SJSA1 (cell line): ENCODE measurements around the gene KREMEN1. TPM values are rescaled to one million over a fixed set of nuclear protein-coding genes. Genes with fewer than 3 reads are reported as not detected.

Source experiments
- DNase-seq, 2 experiments: peaks; one replicate each; pipeline ENCODE4 v3.0.0-alpha.2; 2015 to 2020; ENCODE audit warnings: low spot score in 2 of 2, low read depth in 1 of 2
- H3K27ac ChIP-seq: fragments of 250-450 bp; sonication (Bioruptor Pico); 2 replicates; pipeline ENCODE4 v1.5.1; 2020; ENCODE audit warnings: mild to moderate bottlenecking, moderate library complexity
- H3K27me3 ChIP-seq: fragments of 250-450 bp; sonication (Bioruptor Pico); replicated peaks from 2 replicates; pipeline ENCODE4 v1.5.1; 2020; ENCODE audit warnings: mild to moderate bottlenecking, moderate library complexity
- H3K36me3 ChIP-seq: fragments of 250-450 bp; sonication (Bioruptor Pico); 2 replicates; pipeline ENCODE4 v1.5.1; 2020; ENCODE audit warnings: mild to moderate bottlenecking
- H3K4me1 ChIP-seq: fragments of 250-450 bp; sonication (Bioruptor Pico); replicated peaks from 2 replicates; pipeline ENCODE4 v1.6.1; 2021; ENCODE audit warnings: mild to moderate bottlenecking
- H3K4me3 ChIP-seq: fragments of 250-450 bp; sonication (Bioruptor Pico); 2 replicates; pipeline ENCODE4 v1.5.1; 2020; ENCODE audit warnings: mild to moderate bottlenecking
- H3K9me3 ChIP-seq: fragments of 250-450 bp; sonication (Bioruptor Pico); replicated peaks from 2 replicates; pipeline ENCODE4 v1.5.1; 2020; ENCODE audit warnings: mild to moderate bottlenecking
- total RNA-seq: library from RNA; depleted of rRNA; stranded (reverse); fragments of >200 nt; shearing (Covaris generic); gene quantifications from 2 replicates; pipeline ENCODE4 v1.2.3, GENCODE V29; 2014

Gene KREMEN1
- total RNA-seq, 1 experiment from 2014 or later: 10.1 TPM

DNA sequence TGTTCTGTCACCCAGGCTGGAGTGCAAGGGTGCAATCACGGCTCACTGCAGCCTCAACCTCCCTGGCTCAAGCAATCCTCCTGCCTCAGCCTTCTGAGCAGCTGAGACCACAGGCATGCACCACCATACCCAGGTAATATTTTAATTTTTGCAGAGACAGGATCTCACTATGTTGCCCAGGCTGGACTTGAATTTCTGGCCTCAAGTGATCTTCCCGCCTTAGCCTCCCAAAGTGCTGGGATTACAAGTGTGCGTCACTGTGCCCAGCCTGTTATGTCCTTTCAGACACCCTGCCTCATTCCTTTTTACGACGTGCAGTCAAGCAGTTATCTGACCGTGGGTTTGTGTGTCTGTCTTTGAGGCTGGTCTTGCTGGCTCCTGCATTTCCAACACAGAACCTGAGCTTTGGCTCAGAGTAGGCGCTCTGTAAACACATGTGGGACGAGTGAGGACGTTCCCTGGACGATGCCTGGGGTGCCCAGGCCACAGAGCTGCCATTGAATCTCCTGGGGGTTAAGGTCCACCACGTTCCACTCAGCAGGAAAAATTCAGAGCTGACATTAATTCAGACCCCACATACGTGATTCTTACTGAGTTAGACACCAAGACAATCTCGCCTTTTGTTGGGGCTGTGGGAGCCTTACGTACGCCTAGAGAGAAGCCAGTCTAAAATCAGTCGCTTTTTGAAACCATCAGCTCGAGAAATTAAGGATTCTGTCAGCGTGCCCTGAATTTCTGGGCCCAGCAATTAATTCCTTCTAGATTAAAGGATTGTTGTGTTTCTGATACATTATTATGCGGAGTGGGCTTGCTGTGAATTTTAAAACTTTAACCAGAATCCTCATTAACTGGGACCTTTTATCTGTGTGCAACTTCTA is 111.4 kb downstream of the KREMEN1 start:
- DNase-seq: no peak
- Histone ChIP-seq H3K9me3 (no peaks in the 10 kb centered on the region), H3K4me1 (peaks cover 14% of the 10 kb centered on the region), H3K4me3 (no peak overlapping the region), H3K27ac (no peak overlapping the region), H3K36me3 (peaks cover 2% of the 10 kb centered on the region; the same call in 1 of the 2 replicates), H3K27me3 (no peaks in the 10 kb centered on the region)

DNA sequence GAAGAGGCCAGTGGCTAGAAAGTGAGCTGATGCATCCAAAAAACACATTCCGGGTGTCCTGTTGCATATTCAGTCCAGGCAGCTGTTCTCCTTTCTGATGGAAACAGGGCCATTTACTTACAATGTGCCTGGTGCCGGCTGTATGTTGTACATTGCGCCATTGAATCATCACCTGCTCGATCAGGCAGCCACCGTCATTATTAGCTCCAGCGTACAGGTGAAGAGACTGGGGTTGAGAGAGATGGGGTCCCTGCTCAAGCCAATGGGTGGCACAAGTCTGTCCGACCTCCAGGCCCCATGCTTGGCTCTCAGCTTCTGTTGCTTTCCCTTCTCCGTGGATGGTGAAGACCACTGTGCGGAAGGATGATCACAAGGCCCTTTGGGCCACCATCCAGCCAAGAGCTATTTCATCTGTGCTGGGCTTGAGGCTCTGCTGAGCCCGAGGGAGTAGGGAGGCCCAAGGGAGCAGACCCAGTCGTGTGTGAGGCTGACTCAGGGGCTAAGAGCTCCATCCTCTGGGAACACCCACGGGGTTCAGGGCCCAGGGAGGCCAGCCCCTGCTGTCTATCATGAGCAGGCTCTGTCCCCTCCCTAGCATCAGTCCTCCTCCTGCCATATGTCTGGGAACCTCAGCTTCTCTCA is 112.1 kb downstream of the KREMEN1 start:
- no peak for DNase-seq
- Histone ChIP-seq H3K4me1 (peaks cover 14% of the 10 kb centered on the region), H3K9me3 (no peaks in the 10 kb centered on the region), H3K36me3 (peaks cover 2% of the 10 kb centered on the region; the same call in 1 of the 2 replicates), H3K4me3 (no peak overlapping the region), H3K27me3 (no peaks in the 10 kb centered on the region), H3K27ac (no peak overlapping the region)

DNA sequence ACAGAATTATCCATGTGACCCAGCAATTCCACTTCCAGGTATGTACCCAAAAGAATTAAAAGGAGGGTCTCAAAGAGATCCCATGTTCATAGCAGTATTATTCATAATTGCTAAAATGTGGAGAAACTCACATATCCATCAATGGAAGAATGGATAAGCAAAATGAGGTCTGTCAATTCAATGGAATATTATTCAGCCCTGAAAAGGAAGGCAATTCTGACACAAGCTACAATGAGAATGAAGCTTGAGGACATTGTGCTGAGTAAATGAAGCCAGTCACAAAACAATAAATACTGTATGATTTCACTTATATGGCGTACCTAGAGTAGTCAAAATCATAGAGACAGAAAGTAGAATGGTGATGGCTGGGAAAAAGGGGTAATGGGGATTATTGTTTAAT is 113.5 kb downstream of the KREMEN1 start:
- no peaks in the 10 kb centered on the region for H3K27me3 ChIP-seq
- no peak for DNase-seq
- H3K27ac ChIP-seq: no peak overlapping the region
- H3K4me3 ChIP-seq: no peak overlapping the region
- H3K36me3 ChIP-seq: no peaks in the 10 kb centered on the region
- peaks cover 14% of the 10 kb centered on the region for H3K4me1 ChIP-seq
- H3K9me3 ChIP-seq: no peaks in the 10 kb centered on the region

DNA sequence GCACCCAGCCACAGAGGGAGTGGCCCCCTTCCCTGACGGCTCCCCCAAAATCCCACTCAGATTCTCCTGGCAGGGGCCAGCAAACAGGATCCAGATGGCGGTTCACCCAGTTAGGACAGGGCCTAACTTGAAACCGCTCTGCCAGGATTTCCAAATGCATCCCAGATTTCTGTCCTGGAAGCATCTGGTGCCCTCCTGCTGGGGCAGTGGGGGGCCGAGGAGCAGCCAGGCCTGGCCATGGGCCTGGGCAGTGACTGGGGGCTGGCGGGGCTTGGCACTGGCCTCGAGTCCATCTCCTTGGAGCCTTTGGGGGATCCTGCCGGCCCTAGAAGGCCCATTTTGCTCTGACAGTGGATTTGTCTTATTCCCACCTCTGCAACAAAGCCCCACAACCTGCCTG is 115.0 kb downstream of the KREMEN1 start:
- H3K4me1 ChIP-seq: peaks cover 7% of the 10 kb centered on the region; the same call in 1 of the 2 replicates
- H3K27me3 ChIP-seq: no peaks in the 10 kb centered on the region
- no peaks in the 10 kb centered on the region for H3K36me3 ChIP-seq
- H3K4me3 ChIP-seq: no peak overlapping the region
- DNase-seq: no peak
- no peak overlapping the region for H3K27ac ChIP-seq
- H3K9me3 ChIP-seq: no peaks in the 10 kb centered on the region

DNA sequence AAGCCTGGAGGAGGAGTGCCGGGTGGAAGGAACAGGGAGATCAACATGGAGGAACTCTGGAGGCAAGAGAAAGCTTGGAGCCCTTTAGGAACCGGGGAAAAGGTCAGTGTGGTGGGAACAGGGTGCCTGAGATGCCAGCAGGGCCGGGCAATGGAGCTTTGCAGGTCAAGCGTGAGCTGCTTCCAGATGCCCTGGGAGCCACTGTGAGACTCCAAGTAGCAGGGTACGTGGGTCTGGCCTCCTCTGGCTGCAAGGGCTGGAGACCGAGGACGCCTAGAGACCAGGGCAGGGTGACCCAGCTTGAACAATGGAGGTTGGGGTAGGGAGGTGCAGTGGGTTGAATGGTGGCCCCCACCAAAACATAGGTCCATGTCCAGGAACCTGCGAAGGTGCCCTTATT is 117.2 kb downstream of the KREMEN1 start:
- Histone ChIP-seq H3K9me3 (no peaks in the 10 kb centered on the region), H3K27me3 (no peaks in the 10 kb centered on the region), H3K27ac (no peak overlapping the region), H3K4me3 (no peak overlapping the region), H3K36me3 (no peaks in the 10 kb centered on the region), H3K4me1 (peaks cover 3% of the 10 kb centered on the region; the same call in 1 of the 2 replicates)
- no peak for DNase-seq

DNA sequence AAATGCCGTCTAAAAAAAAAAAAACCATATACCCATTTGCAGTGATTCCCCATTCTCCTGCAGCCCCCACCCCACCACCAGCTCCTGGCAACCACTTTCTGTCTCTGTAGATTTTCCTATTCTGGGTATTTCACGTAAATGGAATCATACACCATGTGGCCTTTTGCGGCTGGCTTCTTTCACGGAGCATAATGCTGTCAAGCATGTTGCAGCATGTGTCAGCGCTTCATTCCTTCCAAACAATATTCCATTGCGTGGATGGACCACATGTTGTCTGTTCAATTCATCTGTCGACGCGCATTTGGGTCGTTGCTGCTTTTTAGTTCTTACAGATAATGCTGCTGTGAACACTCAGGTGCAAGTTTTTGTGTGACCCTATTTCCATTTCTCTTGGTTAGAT is 118.1 kb downstream of the KREMEN1 start:
- H3K36me3 ChIP-seq: peaks cover 2% of the 10 kb centered on the region; the same call in 1 of the 2 replicates
- no peaks in the 10 kb centered on the region for H3K9me3 ChIP-seq
- H3K4me3 ChIP-seq: no peak overlapping the region
- no peak overlapping the region for H3K27ac ChIP-seq
- DNase-seq: no peak
- no peaks in the 10 kb centered on the region for H3K4me1 ChIP-seq
- H3K27me3 ChIP-seq: no peaks in the 10 kb centered on the region

DNA sequence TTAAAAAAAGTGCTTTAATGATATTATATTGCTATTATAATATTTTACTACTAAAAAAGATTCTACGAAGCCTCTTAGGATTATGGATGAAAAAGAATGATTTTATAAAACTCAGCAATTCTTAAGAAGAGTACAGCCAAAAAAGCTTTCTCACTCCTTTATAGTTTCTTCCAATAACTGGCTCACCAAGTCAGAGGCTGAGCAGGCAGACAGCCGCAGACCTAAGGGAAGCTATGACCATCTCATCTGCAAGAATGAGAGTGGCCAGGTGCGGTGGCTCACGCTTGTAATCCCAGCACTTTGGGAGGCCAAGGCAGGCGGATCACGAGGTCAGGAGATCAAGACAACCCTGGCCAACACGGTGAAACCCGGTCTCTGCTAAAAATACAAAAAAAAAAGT is 120.2 kb downstream of the KREMEN1 start:
- no peak overlapping the region for H3K4me3 ChIP-seq
- no peaks in the 10 kb centered on the region for H3K4me1 ChIP-seq
- DNase-seq: no peak
- H3K9me3 ChIP-seq: no peaks in the 10 kb centered on the region
- no peak overlapping the region for H3K27ac ChIP-seq
- no peaks in the 10 kb centered on the region for H3K27me3 ChIP-seq
- H3K36me3 ChIP-seq: peaks cover 7% of the 10 kb centered on the region

DNA sequence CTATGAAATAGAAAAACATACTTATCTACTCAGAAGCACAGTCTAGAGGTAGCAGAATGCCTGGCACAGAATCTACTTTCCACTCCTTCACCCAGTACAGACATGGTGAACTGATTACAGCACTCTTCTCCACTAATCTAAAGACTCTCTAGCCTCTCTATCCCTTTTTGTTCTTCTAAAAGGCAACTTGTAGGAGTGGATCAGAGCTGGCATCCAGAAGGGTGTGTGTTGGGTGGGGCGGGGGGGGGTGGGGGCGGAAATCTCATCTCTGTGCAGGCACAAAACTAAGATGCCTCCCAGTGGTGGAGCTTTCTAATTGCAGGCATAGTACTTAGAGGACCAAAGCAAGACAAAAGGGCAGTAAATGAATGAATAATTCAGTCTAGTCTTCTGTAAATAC is 121.3 kb downstream of the KREMEN1 start:
- Histone ChIP-seq H3K9me3 (no peaks in the 10 kb centered on the region), H3K27me3 (no peaks in the 10 kb centered on the region), H3K36me3 (peaks cover 11% of the 10 kb centered on the region), H3K4me1 (peaks cover 4% of the 10 kb centered on the region), H3K27ac (no peak overlapping the region), H3K4me3 (no peak overlapping the region)
- DNase-seq: no peak

DNA sequence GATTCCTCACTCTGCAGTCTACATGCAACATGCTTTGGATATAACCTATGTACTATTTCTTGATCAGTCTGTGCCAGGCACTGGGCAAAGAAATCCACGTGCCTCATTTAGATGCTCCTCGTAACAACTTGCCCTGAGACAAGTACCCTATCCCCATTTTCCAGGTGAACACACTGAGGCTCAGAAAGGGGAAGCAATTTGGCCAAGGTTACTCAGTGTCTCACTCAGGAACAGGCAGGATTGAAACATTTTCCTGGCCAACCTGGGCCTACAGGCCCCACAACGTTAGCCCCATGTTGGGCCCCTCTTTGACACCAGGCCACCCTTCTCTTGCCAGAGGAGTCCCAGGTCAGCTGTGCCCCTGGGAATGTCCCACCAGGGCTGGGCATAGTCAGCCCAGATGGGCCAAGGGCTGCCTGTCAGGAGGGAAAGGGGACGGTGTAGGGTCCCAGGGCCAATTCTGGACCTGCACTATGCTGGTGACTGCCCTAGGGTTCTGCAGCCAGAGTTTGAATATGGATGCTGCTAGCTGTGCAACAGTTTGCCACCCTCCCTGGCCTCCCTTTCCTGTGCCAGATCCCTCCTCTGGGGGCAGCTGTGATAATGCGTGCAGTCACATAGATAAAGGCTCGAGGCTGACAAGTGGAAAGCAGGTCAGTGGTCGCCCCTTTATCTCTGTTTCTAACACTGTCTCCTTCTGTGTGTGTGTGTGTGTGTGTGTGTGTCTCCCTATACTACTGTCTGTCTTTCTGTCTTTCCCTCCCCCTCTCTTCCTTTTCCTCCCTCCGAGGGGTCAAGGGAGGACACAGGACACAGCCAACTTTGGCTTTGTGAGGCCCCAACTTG is 122.5 kb downstream of the KREMEN1 start:
- no peak for DNase-seq
- H3K4me1 ChIP-seq: peaks cover 16% of the 10 kb centered on the region
- H3K36me3 ChIP-seq: peaks cover 20% of the 10 kb centered on the region
- H3K27me3 ChIP-seq: no peaks in the 10 kb centered on the region
- H3K9me3 ChIP-seq: no peaks in the 10 kb centered on the region
- H3K4me3 ChIP-seq: no peak overlapping the region
- H3K27ac ChIP-seq: no peak overlapping the region

DNA sequence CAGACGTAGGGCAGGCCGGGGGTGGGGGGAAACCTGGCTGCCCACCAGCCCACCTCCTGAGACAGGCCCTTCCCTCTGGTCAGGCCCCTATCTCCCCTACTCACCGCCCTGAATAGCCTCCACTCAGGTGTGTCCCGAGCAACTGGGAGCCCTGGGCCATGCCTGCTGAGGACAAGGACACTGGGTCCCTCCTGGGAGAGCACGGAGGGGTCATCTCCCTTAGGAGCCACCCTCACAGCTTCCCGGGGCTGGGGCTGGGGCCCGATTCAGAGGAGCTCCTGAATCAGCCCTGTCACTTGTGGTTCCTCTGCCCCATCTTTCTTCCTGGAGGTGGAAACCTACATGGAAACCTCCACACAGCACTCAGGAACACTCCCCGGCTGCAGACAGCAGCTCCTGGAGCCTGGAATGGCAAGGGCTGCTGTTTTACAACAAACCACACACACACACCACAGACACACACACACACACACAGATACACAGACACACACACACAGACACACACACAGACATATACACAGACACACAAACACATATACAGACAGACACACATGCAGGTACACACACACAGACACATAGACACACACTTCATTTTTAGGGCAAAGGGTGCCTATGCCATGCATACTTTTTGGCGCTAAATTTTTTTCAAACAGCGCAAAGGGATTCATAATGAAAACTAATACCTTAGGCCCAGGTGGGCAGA is 123.3 kb downstream of the KREMEN1 start:
- no peak overlapping the region for H3K4me3 ChIP-seq
- peaks cover 24% of the 10 kb centered on the region for H3K4me1 ChIP-seq
- no peaks in the 10 kb centered on the region for H3K9me3 ChIP-seq
- no peaks in the 10 kb centered on the region for H3K27me3 ChIP-seq
- H3K27ac ChIP-seq: no peak overlapping the region
- H3K36me3 ChIP-seq: peaks cover 20% of the 10 kb centered on the region
- DNase-seq: no peak

DNA sequence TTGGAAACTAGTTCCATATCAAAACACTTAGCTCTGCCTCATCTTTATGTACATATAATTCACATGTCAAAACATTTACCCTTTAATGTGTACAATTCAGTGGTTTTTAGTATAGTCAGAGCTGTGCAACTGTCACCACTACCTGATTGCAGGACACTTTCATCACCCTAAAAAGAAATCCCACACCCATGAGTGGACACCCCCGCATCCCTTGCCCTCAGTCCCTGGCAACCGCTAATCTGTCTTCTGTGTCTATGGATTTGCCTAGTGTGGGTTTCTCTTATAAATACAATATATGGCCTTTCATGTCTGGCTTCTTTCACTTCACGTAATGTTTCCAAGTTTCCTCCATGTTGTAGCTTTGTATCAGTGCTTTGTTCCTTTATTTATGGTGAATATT is 124.3 kb downstream of the KREMEN1 start:
- Histone ChIP-seq H3K36me3 (peaks cover 20% of the 10 kb centered on the region), H3K9me3 (no peaks in the 10 kb centered on the region), H3K4me3 (no peak overlapping the region), H3K27ac (no peak overlapping the region), H3K27me3 (no peaks in the 10 kb centered on the region), H3K4me1 (peaks cover 33% of the 10 kb centered on the region)
- DNase-seq: no peak

DNA sequence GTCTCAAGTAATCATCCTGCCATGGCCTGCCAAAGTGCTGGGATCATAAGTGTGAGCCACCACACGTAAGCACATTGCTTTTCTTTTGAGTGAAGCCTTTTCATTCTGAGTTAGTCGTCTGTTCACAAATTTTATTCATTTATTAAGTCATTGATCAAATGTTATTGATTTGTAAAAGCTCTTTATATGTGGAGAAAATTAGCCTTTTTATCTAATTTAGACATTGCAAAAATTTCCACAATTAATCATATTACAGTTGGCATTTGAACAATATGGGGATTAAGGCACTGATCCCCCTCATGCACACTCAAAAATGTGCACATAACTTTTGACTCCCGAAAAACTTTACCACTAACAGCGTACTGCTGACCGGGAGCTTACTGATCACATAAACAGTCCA is 125.4 kb downstream of the KREMEN1 start:
- Histone ChIP-seq H3K27me3 (no peaks in the 10 kb centered on the region), H3K36me3 (peaks cover 20% of the 10 kb centered on the region), H3K4me3 (no peak overlapping the region), H3K27ac (no peak overlapping the region), H3K4me1 (peaks cover 43% of the 10 kb centered on the region), H3K9me3 (no peaks in the 10 kb centered on the region)
- no peak for DNase-seq

DNA sequence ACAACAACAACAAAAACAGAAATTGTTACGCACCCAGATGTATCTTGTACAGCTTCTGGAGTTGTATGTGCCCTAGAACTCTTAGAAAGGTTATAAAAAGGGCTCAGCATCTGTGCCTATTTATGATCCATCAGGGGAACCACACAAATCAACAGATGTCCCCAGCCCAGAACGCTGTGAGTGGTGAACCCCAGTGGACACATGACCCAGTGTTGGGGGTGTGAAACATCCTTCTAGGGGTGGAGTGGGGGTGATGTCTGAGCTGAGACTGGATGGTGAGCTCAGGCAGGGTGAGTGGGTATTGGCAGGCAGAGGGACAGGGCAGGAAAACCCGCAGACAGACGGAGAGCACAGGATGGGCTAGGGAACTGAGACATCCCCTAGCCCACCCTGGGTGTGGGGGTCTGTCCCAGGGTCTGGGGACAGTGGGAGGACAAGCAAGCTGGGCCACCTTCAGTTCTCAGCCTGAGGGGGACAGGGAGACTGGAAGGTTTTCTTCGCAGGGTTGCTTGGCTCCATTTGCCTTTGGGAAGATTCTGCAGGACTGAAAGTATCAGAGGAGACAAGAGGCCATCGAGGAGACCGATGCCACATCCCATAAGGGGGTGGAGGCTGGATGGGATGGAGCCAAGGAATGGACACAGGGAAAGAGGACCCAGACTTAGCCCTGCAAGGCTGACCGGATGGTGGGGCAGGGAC is 127.0 kb downstream of the KREMEN1 start:
- Histone ChIP-seq H3K4me1 (peaks cover 59% of the 10 kb centered on the region), H3K27ac (peak overlapping the region; percentile 46), H3K27me3 (no peaks in the 10 kb centered on the region), H3K4me3 (no peak overlapping the region), H3K36me3 (peaks cover 20% of the 10 kb centered on the region), H3K9me3 (no peaks in the 10 kb centered on the region)
- DNase-seq: no peak
